Measurements from ENCODE around the gene IL1RL1. TPM values are rescaled to one million over a fixed set of nuclear protein-coding genes. Genes with fewer than 3 reads are reported as not detected.

Gene IL1RL1
- total RNA-seq, 4 donors from 2014 or later = 4.0 to 47.2 (median 15.9) TPM

- Histone ChIP-seq H3K27me3 (no peaks in the 10 kb centered on the region), H3K27ac (no peak overlapping the region), H3K9me3 (no peaks in the 10 kb centered on the region), H3K36me3 (no peaks in the 10 kb centered on the region), H3K4me1 (no peaks in the 10 kb centered on the region), H3K4me3 (no peak overlapping the region)
- DNase-seq = peak in 2 of 3 donors; percentile 31 to 66
- TF ChIP-seq CTCF (IDR thresholded peaks at IDR 0.05) (peak in 3 of 6 experiments; percentile 34 to 48 (median 44)), POLR2A (IDR thresholded peaks at IDR 0.05) (no peak)
These were observed 9.4 kb upstream of the IL1RL1 start for GRCh38 chr2:102301867-102302362.

GRCh38 chr2:102302458-102302857, 8.9 kb upstream of the IL1RL1 start:
- no peak for DNase-seq
- H3K4me1 ChIP-seq = no peaks in the 10 kb centered on the region

GRCh38 chr2:102303589-102303988, 7.8 kb upstream of the IL1RL1 start:
- Histone ChIP-seq H3K4me3 (no peak overlapping the region), H3K27ac (no peak overlapping the region), H3K4me1 (no peaks in the 10 kb centered on the region), H3K27me3 (no peaks in the 10 kb centered on the region), H3K36me3 (no peaks in the 10 kb centered on the region), H3K9me3 (no peaks in the 10 kb centered on the region)
- TF ChIP-seq CTCF (IDR thresholded peaks at IDR 0.05) (no peak), POLR2A (IDR thresholded peaks at IDR 0.05) (no peak)
- no peak for DNase-seq

More at GRCh38 chr2:102302458-102302857, 8.9 kb upstream of the IL1RL1 start:
- TF ChIP-seq POLR2A (IDR thresholded peaks at IDR 0.05) = no peak
- no peak for TF ChIP-seq CTCF (IDR thresholded peaks at IDR 0.05)
- Histone ChIP-seq H3K36me3 (no peaks in the 10 kb centered on the region), H3K27ac (no peak overlapping the region), H3K27me3 (no peaks in the 10 kb centered on the region), H3K4me3 (no peak overlapping the region), H3K9me3 (no peaks in the 10 kb centered on the region)

GRCh38 chr2:102304268-102304667, 7.1 kb upstream of the IL1RL1 start:
- Histone ChIP-seq H3K27ac (peak overlapping the region in 1 of 4 donors; percentile 27), H3K36me3 (no peaks in the 10 kb centered on the region), H3K4me1 (no peaks in the 10 kb centered on the region), H3K9me3 (no peaks in the 10 kb centered on the region), H3K4me3 (no peak overlapping the region), H3K27me3 (no peaks in the 10 kb centered on the region)
- TF ChIP-seq CTCF (IDR thresholded peaks at IDR 0.05) (no peak), POLR2A (IDR thresholded peaks at IDR 0.05) (no peak)
- DNase-seq = no peak

- H3K27ac ChIP-seq = peak overlapping the region in 2 of 4 donors; percentile 10 to 27
- H3K4me3 ChIP-seq = no peak overlapping the region
- H3K9me3 ChIP-seq = no peaks in the 10 kb centered on the region
- DNase-seq = no peak
- H3K36me3 ChIP-seq = no peaks in the 10 kb centered on the region
- H3K27me3 ChIP-seq = no peaks in the 10 kb centered on the region
- H3K4me1 ChIP-seq = no peaks in the 10 kb centered on the region
- TF ChIP-seq CTCF (IDR thresholded peaks at IDR 0.05) = no peak
- no peak for TF ChIP-seq POLR2A (IDR thresholded peaks at IDR 0.05)
These were observed 6.4 kb upstream of the IL1RL1 start for GRCh38 chr2:102304711-102305611.

All from Peyer's patch (tissue), 4 donors.